SK-N-SH treated with all-trans-retinoic acid at 6 μM for 48 hours (cell line): ENCODE measurements around the gene CEACAM21.

Experiments used
- ATAC-seq: fragments of 200-7000 bp; cut with Tn5 transposase; 3 replicates; pipeline ENCODE4 v1.9.1; 2020; ENCODE audit warnings: mild to moderate bottlenecking, moderate library complexity
- BACH2 ChIP-seq: fragments of 250-450 bp; sonication (Bioruptor Pico); IDR thresholded peaks from 2 replicates; pipeline ENCODE4 v1.9.0; 2021; ENCODE audit warnings: mild to moderate bottlenecking, borderline replicate concordance
- CSDC2 ChIP-seq: fragments of 250-450 bp; sonication (Bioruptor Pico); IDR thresholded peaks from 2 replicates; pipeline ENCODE4 v1.5.0; 2020; ENCODE audit warnings: mild to moderate bottlenecking, moderate library complexity
- CSRNP3 ChIP-seq: fragments of 250-450 bp; sonication (Bioruptor Pico); IDR thresholded peaks from 2 replicates; pipeline ENCODE4 v1.5.1; 2021; ENCODE audit warnings: mild to moderate bottlenecking, moderate library complexity
- GLIS3 ChIP-seq: fragments of 250-450 bp; sonication (Bioruptor Pico); IDR thresholded peaks from 2 replicates; pipeline ENCODE4 v1.5.0; 2020; ENCODE audit warnings: mild to moderate bottlenecking, moderate library complexity
- OSR1 ChIP-seq: fragments of 250-450 bp; sonication (Bioruptor Pico); IDR thresholded peaks from 2 replicates; pipeline ENCODE4 v1.8.0; 2022; ENCODE audit warnings: moderate library complexity, mild to moderate bottlenecking, inconsistent platforms
- TCF4 ChIP-seq: fragments of 250-450 bp; sonication (Bioruptor Pico); IDR thresholded peaks from 2 replicates; pipeline ENCODE4 v1.8.0; 2021; ENCODE audit warnings: mild to moderate bottlenecking, moderate library complexity, borderline replicate concordance
- TOX ChIP-seq: fragments of 250-450 bp; sonication (Bioruptor Pico); IDR thresholded peaks from 2 replicates; pipeline ENCODE4 v1.8.0; 2021; ENCODE audit warnings: mild to moderate bottlenecking, moderate library complexity, borderline replicate concordance
- TSHZ2 ChIP-seq: fragments of 250-450 bp; sonication (Bioruptor Pico); IDR thresholded peaks from 2 replicates; pipeline ENCODE4 v1.5.0; 2020; ENCODE audit warnings: mild to moderate bottlenecking, moderate library complexity
- ZC3H10 ChIP-seq: fragments of 250-450 bp; sonication (Bioruptor Pico); IDR thresholded peaks from 2 replicates; pipeline ENCODE4 v1.5.1; 2021; ENCODE audit warnings: mild to moderate bottlenecking, moderate library complexity
- ZFP3 ChIP-seq: fragments of 250-450 bp; sonication (Bioruptor Pico); IDR thresholded peaks from 2 replicates; pipeline ENCODE4 v1.5.0; 2020; ENCODE audit warnings: mild to moderate bottlenecking, moderate library complexity
- ZFP30 ChIP-seq: fragments of 450-650 bp; formaldehyde crosslinking; IDR thresholded peaks from 2 replicates; pipeline ENCODE4 v1.5.0; 2022; ENCODE audit warnings: mild to moderate bottlenecking, moderate library complexity
- ZNF565 ChIP-seq: fragments of 450-650 bp; formaldehyde crosslinking; conservative IDR thresholded peaks from 2 replicates; pipeline ENCODE4 v1.5.0; 2020; ENCODE audit warnings: low read depth, mild to moderate bottlenecking, moderate library complexity
- ZNF70 ChIP-seq: fragments of 450-650 bp; formaldehyde crosslinking; IDR thresholded peaks from 2 replicates; pipeline ENCODE4 v1.5.0; 2020; ENCODE audit warnings: mild to moderate bottlenecking, moderate library complexity
- TF ChIP-seq, protein P1 (sequence below): fragments of 250-450 bp; sonication (Bioruptor Pico); IDR thresholded peaks from 2 replicates; pipeline ENCODE4 v1.5.1; 2020; ENCODE audit warnings: low read depth, mild to moderate bottlenecking, moderate library complexity
- TF ChIP-seq, protein P2 (sequence below): fragments of 250-450 bp; sonication (Bioruptor Pico); IDR thresholded peaks from 2 replicates; pipeline ENCODE4 v1.8.0; 2020; ENCODE audit warnings: mild to moderate bottlenecking, moderate library complexity, borderline replicate concordance
- TF ChIP-seq, protein P3 (sequence below): fragments of 250-450 bp; sonication (Bioruptor Pico); IDR thresholded peaks from 2 replicates; pipeline ENCODE4 v1.8.0; 2021; ENCODE audit warnings: low read depth, mild to moderate bottlenecking, moderate library complexity, borderline replicate concordance

The CEACAM21 gene

GRCh38 chr19:41604831-41605230, 28.9 kb downstream of the CEACAM21 start:
- no peak for ATAC-seq
- TF ChIP-seq, protein P1, sequence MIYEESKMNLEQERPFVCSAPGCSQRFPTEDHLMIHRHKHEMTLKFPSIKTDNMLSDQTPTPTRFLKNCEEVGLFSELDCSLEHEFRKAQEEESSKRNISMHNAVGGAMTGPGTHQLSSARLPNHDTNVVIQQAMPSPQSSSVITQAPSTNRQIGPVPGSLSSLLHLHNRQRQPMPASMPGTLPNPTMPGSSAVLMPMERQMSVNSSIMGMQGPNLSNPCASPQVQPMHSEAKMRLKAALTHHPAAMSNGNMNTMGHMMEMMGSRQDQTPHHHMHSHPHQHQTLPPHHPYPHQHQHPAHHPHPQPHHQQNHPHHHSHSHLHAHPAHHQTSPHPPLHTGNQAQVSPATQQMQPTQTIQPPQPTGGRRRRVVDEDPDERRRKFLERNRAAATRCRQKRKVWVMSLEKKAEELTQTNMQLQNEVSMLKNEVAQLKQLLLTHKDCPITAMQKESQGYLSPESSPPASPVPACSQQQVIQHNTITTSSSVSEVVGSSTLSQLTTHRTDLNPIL: no peak
- TF ChIP-seq TCF4 (no peak), GLIS3 (CRISPR knock-in tag) (no peak), ZC3H10 (no peak), ZFP30 (no peak), BACH2 (CRISPR knock-in tag) (no peak), TSHZ2 (CRISPR knock-in tag) (no peak), ZNF70 (CRISPR knock-in tag) (no peak), ZNF565 (CRISPR knock-in tag) (no peak), OSR1 (CRISPR knock-in tag) (no peak)
- TF ChIP-seq, protein P2, sequence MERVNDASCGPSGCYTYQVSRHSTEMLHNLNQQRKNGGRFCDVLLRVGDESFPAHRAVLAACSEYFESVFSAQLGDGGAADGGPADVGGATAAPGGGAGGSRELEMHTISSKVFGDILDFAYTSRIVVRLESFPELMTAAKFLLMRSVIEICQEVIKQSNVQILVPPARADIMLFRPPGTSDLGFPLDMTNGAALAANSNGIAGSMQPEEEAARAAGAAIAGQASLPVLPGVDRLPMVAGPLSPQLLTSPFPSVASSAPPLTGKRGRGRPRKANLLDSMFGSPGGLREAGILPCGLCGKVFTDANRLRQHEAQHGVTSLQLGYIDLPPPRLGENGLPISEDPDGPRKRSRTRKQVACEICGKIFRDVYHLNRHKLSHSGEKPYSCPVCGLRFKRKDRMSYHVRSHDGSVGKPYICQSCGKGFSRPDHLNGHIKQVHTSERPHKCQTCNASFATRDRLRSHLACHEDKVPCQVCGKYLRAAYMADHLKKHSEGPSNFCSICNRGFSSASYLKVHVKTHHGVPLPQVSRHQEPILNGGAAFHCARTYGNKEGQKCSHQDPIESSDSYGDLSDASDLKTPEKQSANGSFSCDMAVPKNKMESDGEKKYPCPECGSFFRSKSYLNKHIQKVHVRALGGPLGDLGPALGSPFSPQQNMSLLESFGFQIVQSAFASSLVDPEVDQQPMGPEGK (CRISPR knock-in tag): no peak
- TF ChIP-seq, protein P3, sequence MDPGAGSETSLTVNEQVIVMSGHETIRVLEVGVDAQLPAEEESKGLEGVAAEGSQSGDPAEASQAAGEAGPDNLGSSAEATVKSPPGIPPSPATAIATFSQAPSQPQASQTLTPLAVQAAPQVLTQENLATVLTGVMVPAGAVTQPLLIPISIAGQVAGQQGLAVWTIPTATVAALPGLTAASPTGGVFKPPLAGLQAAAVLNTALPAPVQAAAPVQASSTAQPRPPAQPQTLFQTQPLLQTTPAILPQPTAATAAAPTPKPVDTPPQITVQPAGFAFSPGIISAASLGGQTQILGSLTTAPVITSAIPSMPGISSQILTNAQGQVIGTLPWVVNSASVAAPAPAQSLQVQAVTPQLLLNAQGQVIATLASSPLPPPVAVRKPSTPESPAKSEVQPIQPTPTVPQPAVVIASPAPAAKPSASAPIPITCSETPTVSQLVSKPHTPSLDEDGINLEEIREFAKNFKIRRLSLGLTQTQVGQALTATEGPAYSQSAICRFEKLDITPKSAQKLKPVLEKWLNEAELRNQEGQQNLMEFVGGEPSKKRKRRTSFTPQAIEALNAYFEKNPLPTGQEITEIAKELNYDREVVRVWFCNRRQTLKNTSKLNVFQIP (CRISPR knock-in tag): no peak
- TF ChIP-seq, all 23 proteins: peak for 0

DNA sequence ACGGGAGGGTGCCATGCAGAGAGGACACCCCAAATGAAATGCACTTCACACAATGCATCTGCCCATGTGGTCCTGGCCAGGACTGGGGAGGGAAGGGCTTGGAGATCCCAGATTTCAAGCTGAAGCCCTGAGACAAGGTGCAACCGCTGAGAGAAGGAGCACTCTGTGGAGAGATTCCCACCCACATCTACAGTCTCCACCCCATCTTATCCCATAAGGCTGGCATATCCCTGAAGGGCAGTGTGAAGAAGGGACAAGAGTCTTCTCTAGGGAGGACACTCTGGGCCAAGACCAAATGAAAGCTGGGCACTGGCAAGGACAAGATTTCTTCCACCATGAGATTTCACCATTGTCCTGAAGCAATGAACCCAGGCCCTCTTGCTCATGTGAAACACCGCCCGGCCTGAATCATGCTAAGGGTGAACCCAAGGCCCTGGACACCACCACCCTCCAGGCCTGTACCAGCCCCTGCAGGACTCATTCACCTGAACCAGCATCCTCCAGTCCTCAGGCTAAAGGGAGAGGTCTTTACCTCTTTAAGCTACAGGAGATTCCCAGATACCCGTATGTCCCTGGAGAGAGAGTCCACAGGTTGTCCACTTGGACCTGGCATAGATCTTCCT, 30.4 kb downstream of the CEACAM21 start:
- no peak for ATAC-seq
- no peak for TF ChIP-seq CSRNP3 (CRISPR knock-in tag)
- no peak for TF ChIP-seq ZNF70 (CRISPR knock-in tag)
- TF ChIP-seq, protein P2 (CRISPR knock-in tag): no peak

DNA sequence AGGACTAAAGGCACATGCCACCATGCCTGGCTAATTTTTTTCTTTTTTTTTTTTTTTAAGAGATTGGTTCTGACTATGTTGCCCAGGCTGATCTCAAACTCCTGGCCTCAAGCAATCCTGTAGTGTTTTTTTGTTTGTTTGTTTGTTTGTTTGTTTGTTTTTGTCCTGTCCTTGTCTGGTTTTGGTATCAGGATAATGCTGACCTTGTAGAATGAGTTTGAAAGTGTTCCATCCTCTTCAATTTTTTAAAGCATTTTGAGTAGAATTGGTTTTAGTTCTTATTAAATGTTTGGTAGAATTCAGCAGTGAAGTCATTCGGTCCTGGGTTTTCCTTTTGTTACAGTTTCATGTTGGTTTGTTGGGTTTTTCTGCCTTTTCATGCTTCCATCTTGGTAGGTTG, 31.7 kb downstream of the CEACAM21 start:
- no peak for ATAC-seq
- TF ChIP-seq, protein P2 (CRISPR knock-in tag): no peak
- TF ChIP-seq ZNF70 (CRISPR knock-in tag): no peak
- TF ChIP-seq TSHZ2 (CRISPR knock-in tag): no peak
- TF ChIP-seq ZNF565 (CRISPR knock-in tag): no peak
- no peak for TF ChIP-seq TCF4
- TF ChIP-seq OSR1 (CRISPR knock-in tag): no peak
- no peak for TF ChIP-seq CSRNP3 (CRISPR knock-in tag)
- TF ChIP-seq TOX: no peak
- TF ChIP-seq CSDC2 (CRISPR knock-in tag): no peak
- no peak for TF ChIP-seq ZFP3
- TF ChIP-seq BACH2 (CRISPR knock-in tag): no peak
- TF ChIP-seq, all 23 proteins: peak for 0
